ENCODE data around the gene CCDC88B. TPM values are rescaled to one million over a fixed set of nuclear protein-coding genes. Genes with fewer than 3 reads are reported as not detected.

Gene CCDC88B
- total RNA-seq, 2 experiments from 2014 or later = 152 to 164 TPM

DNA sequence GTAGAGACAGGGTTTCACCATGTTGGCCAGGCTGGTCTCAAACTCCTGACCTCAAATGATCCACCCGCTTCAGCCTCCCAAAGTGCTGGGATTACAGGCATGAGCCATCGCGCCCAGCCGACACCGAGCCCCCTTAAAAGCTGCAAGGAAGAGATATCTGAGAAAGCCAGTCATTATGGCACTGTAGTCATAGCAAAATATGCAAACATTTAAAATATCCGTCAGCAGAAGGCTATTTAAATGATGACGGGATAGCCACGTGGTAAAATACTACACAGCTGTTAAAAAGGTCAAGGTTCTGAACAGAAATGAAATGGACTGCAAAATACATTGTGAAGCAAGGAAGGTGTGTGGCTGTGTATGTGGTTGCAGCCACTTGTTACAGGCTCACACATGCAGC, 6.4 kb upstream of the CCDC88B start:
- H3K9me3 Mint-ChIP-seq (ENCODE audit: low read depth) = no peaks in the 10 kb centered on the region
- ATAC-seq = no peak
- H3K4me1 Mint-ChIP-seq = peaks cover 61% of the 10 kb centered on the region
- no peak overlapping the region for H3K27ac Mint-ChIP-seq
- no peak for DNase-seq
- no peaks in the 10 kb centered on the region for H3K27me3 Mint-ChIP-seq
- H3K36me3 Mint-ChIP-seq = peaks cover 21% of the 10 kb centered on the region
- H3K4me3 Mint-ChIP-seq = no peak overlapping the region
- CTCF ChIA-PET = interaction anchor here (2.4 to 7.7 kb wide), 5 partner anchors 8 to 30 kb away, joined by 18 to 140 read pairs (median 51); partner anchors contain the start of genes CATSPERZ, CCDC88B, ESRRA and PRDX5

DNA sequence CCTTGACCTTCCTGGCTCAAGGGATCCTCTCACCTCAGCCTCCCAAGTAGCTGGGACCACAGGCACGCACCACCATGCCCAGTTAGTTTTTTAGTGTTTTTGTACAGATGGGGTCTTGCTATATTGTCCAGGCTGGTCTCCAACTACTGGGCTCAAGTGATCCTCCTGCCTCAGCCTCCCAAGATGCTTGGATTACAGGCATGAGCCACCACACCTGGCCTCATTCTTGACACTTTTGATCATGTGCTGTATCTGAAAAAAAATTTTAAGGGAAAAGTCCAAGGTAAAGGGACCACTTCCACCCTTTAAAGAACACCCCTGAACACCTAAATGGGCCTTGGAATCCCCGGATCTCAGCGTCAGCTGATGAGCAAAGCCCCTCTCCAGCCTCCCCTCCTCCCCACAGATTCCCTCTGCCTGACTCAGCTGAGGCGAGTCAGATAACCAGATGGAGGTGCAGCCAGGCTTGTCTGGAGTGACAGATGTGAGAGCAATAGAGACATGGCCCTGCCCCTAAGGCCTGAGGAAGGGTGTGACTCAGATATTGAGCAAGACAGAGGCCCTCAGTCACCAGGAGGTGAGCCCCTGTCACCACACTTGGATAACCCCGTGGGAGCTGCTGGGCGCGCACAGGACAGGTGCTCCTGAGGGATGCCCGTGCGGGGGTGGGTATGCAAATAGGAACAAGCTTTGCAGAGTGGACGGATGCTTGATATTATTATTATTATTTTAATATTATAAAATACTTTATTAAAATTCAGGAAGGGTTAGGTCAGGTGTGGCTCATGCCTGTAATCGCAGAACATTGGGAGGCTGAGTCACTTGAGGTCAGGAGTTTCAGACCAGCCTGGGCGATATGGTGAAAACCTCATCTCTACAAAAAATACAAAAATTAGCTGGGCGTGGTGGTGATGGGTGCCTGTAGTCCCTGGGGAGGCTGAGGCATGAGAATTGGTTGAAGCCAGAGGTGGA, 5.0 kb upstream of the CCDC88B start:
- CTCF ChIA-PET = interaction anchor here (7.7 kb wide), 1 partner anchor 18 kb away, joined by 140 read pairs; the partner anchor contains the start of genes PRDX5 and TRMT112
- DNase-seq = peak; percentile 73

DNA sequence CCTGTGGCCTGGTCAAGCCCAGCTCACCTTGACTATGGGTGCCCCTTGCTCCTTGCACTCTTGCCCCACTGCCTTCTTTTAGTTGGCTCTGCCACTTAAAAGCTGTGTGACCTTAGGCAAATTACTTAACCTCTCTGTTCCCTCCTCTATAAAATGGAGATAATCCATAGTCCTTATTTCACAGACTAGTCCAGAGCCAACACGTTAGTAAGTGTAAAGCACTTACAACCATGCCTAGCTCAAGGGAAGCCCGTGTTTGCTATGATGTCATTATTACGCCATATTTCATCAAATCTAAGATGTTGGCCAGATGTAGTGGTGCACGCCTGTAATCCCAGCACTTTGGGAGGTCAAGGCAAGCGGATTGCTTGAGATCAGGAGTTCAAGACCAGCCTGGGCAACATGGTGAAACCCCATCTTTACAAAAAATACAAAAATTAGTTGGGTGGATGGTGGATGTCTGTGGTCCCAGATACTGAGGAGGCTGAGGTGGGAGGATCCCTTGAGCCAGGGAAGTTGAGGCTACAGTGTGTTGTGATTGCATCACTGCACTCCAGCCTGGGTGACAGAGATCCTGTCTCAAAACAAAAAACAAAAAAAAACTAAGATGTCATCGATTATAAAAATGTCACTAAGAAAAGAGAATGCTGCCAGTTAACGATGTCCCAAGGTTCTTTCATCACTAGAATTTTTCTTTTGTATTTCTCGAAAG, 2.3 kb upstream of the CCDC88B start:
- H3K27me3 Mint-ChIP-seq = no peaks in the 10 kb centered on the region
- no peaks in the 10 kb centered on the region for H3K9me3 Mint-ChIP-seq (ENCODE audit: low read depth)
- no peak overlapping the region for H3K4me3 Mint-ChIP-seq
- ATAC-seq (no peak), DNase-seq (no peak)
- H3K36me3 Mint-ChIP-seq = peaks cover 29% of the 10 kb centered on the region
- H3K27ac Mint-ChIP-seq = no peak overlapping the region
- peaks cover 62% of the 10 kb centered on the region for H3K4me1 Mint-ChIP-seq
- CTCF ChIA-PET = interaction anchor here (1.2 to 1.4 kb wide), 2 partner anchors 20 to 33 kb away, joined by 4 to 6 read pairs; partner anchors contain the start of genes PRDX5 and TRMT112

More for the DNA sequence above, 5.0 kb upstream of the CCDC88B start:
- no peak overlapping the region for H3K4me3 Mint-ChIP-seq
- peaks cover 72% of the 10 kb centered on the region for H3K4me1 Mint-ChIP-seq
- H3K36me3 Mint-ChIP-seq = peaks cover 21% of the 10 kb centered on the region
- H3K9me3 Mint-ChIP-seq (ENCODE audit: low read depth) = no peaks in the 10 kb centered on the region
- H3K27me3 Mint-ChIP-seq = no peaks in the 10 kb centered on the region
- no peak for ATAC-seq
- H3K27ac Mint-ChIP-seq = peak overlapping the region; percentile 78

DNA sequence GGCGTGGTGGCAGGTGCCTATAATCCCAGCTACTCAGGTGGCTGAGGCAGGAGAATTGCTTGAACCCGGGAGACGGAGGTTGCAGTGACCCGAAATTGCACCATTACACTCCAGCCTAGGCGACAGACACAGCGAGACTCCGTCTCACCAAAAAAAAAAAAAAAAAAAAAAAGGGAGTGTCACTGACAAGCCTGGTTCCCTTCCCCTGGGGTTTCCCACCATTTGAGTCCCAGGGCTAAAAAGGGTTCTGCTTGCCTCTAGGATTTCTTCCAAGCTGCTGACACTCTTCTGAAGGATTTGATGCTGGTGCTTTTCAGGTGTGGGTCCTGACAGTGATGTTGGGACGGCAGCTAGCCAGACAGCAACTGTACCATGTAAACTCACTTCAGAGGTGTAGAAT, 1.3 kb upstream of the CCDC88B start:
- ATAC-seq (no peak), DNase-seq (no peak)
- Mint-ChIP-seq H3K4me1 (peaks cover 57% of the 10 kb centered on the region), H3K27ac (peak overlapping the region; percentile 87), H3K9me3 (ENCODE audit: low read depth) (no peaks in the 10 kb centered on the region), H3K4me3 (peak overlapping the region; percentile 78), H3K36me3 (peaks cover 27% of the 10 kb centered on the region), H3K27me3 (no peaks in the 10 kb centered on the region)
- CTCF ChIA-PET = interaction anchor here (1.2 to 2.9 kb wide), 4 partner anchors 16 to 37 kb away, joined by 4 to 19 read pairs (median 7); partner anchors contain the start of genes PRDX5 and TRMT112

DNA sequence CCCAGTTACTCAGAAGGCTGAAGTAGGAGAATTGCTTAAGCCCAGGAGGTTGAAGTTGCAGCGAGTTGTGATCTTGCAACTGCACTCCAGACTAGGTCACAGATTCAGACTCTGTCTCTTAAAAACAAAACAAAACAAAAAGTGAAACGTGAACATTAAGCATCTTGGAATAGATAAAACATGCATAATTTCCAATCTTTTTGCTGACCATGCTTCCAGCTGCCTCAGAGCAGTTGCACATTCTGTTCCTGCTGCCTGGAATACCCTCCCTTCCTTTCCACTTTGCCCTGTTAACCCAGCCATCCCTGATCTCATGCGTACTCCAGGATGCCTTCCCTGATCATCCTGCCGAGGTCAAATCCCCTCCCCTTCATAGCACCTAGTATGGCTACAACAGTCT, 718 bp upstream of the CCDC88B start:
- DNase-seq = no peak
- H3K36me3 Mint-ChIP-seq = peaks cover 26% of the 10 kb centered on the region
- H3K4me3 Mint-ChIP-seq = peak overlapping the region; percentile 78
- no peak for ATAC-seq
- peak overlapping the region; percentile 87 for H3K27ac Mint-ChIP-seq
- H3K4me1 Mint-ChIP-seq = peaks cover 56% of the 10 kb centered on the region
- no peaks in the 10 kb centered on the region for H3K9me3 Mint-ChIP-seq (ENCODE audit: low read depth)
- CTCF ChIA-PET = interaction anchor here (1.1 to 5.1 kb wide), 5 partner anchors 7 to 38 kb away, joined by 3 to 51 read pairs (median 9); partner anchors contain the start of genes PRDX5 and TRMT112
- H3K27me3 Mint-ChIP-seq = no peaks in the 10 kb centered on the region

DNA sequence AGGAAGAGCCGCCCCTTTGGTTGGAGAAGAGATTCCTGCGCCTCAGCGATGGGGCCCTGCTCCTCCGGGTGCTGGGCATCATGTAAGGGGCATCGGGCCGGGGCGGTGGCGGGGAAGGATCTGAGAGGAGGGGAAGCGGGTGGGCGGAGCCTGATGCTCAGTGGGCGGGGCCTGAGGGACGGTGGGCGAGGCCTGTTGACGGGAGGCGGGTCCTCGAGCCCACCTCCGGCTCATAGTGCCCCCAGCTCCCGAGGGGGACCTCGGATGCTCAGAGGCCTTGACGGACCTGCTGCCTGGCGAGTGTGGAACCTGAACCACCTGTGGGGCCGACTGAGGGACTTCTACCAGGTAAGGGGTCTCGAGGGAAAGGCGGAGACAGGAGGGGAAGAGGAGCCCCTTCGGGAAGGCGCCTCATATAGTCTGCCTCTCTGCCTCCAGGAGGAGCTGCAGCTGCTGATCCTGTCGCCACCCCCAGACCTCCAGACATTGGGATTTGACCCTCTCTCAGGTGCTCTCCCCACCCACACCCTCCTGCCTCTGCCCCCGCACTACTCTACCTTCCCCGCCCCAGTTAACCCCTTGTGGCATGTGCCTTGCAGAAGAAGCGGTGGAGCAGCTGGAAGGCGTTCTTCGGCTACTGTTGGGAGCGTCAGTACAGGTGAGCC, 799 bp downstream of the CCDC88B start:
- CTCF ChIA-PET = interaction anchor here (0.7 to 5.1 kb wide), 9 partner anchors 8 to 312 kb away, joined by 3 to 51 read pairs (median 9); partner anchors contain the start of genes PRDX5 and TRMT112
- ATAC-seq = peak; percentile 58
- H3K27me3 Mint-ChIP-seq = no peaks in the 10 kb centered on the region
- H3K4me1 Mint-ChIP-seq = peaks cover 49% of the 10 kb centered on the region
- H3K36me3 Mint-ChIP-seq = peaks cover 25% of the 10 kb centered on the region
- H3K4me3 Mint-ChIP-seq = peak overlapping the region; percentile 78
- H3K27ac Mint-ChIP-seq = peak overlapping the region; percentile 87
- DNase-seq = peak; percentile 90
- H3K9me3 Mint-ChIP-seq (ENCODE audit: low read depth) = no peaks in the 10 kb centered on the region

DNA sequence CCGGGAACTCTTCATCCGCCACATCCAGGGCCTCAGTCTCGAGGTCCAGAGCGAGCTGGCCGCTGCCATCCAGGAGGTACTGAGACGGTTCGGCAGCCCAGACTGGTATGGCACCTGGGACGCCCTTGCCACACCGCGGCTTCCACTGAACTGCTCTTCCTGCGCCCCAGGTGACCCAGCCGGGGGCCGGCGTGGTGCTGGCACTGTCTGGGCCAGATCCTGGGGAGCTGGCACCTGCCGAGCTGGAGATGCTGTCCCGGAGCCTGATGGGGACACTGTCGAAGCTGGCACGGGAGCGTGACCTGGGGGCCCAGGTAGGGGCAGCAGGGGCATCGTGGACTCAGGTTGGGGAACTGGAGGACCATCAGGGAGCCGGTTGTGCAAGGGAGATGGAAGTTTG, 1.4 kb downstream of the CCDC88B start:
- CTCF ChIA-PET = interaction anchor here (0.9 to 5.1 kb wide), 9 partner anchors 9 to 311 kb away, joined by 3 to 51 read pairs (median 9); partner anchors contain the start of genes PRDX5 and TRMT112
- no peaks in the 10 kb centered on the region for H3K27me3 Mint-ChIP-seq
- peaks cover 51% of the 10 kb centered on the region for H3K4me1 Mint-ChIP-seq

DNA sequence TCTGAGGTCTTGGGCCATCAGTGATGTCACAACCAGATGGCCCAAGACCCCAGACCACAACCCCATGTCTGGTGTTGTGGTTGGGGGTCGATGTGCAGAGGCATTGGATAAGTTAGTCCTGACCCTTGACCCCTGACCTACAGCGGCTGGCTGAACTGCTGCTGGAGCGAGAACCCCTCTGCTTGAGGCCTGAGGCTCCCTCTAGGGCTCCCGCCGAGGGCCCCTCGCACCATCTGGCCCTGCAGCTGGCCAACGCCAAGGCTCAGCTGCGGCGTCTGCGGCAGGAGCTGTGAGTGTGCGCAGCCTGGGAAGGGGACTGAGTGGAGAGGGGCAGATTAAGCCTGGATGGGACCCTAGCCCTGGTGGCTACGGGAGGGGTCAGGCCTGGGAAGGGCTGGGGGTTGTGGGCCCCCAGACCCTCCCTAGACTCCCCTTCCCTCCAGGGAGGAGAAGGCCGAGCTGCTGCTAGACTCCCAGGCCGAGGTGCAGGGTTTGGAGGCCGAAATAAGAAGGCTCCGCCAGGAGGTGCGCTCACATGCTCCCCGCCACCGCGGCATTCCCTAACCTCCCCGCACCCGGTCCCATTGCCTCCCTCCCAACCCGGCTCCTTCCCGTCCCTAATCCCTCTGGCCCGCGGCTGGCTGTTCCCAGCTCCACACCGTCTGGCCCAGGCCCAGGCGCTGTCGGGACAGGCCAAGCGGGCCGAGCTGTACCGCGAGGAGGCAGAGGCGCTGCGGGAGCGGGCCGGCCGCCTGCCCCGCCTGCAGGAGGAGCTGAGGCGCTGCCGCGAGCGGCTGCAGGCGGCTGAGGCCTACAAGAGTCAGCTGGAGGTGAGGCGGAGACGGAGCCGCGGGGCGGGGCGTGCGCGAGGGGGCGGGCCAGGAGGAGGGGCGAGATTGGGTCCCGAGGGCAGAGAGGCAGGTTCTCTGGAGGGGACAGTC, 2.1 kb downstream of the CCDC88B start:
- peak; percentile 95 for DNase-seq
- Mint-ChIP-seq H3K9me3 (ENCODE audit: low read depth) (no peaks in the 10 kb centered on the region), H3K4me3 (peak overlapping the region; percentile 30), H3K36me3 (peaks cover 25% of the 10 kb centered on the region), H3K27ac (no peak overlapping the region), H3K4me1 (peaks cover 50% of the 10 kb centered on the region), H3K27me3 (no peaks in the 10 kb centered on the region)
- CTCF ChIA-PET = interaction anchor here (0.7 to 5.1 kb wide), 16 partner anchors 10 to 310 kb away, joined by 3 to 51 read pairs (median 6); partner anchors contain the start of genes CATSPERZ, PRDX5 and TRMT112
- ATAC-seq = peak; percentile 78

More for the DNA sequence above, 1.4 kb downstream of the CCDC88B start:
- DNase-seq (no peak), ATAC-seq (no peak)
- H3K9me3 Mint-ChIP-seq (ENCODE audit: low read depth) = no peaks in the 10 kb centered on the region
- peak overlapping the region; percentile 54 for H3K27ac Mint-ChIP-seq
- peak overlapping the region; percentile 78 for H3K4me3 Mint-ChIP-seq
- H3K36me3 Mint-ChIP-seq = peaks cover 25% of the 10 kb centered on the region

DNA sequence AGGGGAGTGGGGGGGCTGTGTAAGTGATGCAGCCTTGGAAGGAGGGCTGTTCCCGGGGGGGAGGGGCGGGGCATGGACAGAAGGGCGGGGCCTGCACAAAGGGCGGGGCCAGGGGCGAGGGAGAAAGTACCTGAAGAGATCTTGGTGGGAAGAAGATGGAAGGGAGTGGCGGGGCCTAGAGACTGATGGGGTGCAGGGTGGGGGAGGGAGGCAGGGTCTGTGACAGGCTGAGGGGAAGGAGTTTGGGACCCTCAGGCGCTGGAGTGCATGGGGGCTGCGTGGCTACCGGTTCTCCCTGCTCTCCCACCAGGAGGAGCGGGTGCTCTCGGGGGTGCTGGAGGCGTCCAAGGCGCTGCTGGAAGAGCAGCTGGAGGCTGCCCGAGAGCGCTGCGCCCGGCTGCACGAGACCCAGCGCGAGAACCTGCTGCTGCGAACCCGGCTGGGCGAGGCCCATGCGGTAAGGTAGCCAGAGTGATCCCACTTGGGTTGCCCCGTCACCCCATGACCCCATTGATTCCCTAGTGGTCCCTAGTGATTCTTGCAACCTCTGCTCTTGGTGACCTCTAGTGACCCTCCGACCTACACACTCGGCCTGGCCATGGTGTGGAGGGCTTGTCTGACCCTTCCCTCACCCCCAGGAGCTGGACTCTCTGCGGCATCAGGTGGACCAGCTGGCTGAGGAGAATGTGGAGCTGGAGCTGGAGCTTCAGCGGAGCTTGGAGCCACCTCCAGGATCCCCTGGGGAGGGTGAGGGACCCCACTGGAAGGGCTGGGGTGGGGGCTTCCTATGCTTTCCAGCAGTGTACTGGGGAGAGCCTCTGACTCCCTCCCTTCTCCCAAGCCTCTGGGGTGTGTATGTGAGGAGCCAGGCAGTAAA, 3.1 kb downstream of the CCDC88B start:
- peak overlapping the region; percentile 30 for H3K4me3 Mint-ChIP-seq
- no peak overlapping the region for H3K27ac Mint-ChIP-seq
- ATAC-seq (no peak), DNase-seq (no peak)
- no peaks in the 10 kb centered on the region for H3K27me3 Mint-ChIP-seq
- CTCF ChIA-PET = interaction anchor here (0.9 to 5.1 kb wide), 13 partner anchors 10 to 308 kb away, joined by 3 to 51 read pairs (median 6); partner anchors contain the start of genes PRDX5 and TRMT112
- peaks cover 18% of the 10 kb centered on the region for H3K36me3 Mint-ChIP-seq
- H3K4me1 Mint-ChIP-seq = peaks cover 42% of the 10 kb centered on the region
- H3K9me3 Mint-ChIP-seq (ENCODE audit: low read depth) = no peaks in the 10 kb centered on the region

DNA sequence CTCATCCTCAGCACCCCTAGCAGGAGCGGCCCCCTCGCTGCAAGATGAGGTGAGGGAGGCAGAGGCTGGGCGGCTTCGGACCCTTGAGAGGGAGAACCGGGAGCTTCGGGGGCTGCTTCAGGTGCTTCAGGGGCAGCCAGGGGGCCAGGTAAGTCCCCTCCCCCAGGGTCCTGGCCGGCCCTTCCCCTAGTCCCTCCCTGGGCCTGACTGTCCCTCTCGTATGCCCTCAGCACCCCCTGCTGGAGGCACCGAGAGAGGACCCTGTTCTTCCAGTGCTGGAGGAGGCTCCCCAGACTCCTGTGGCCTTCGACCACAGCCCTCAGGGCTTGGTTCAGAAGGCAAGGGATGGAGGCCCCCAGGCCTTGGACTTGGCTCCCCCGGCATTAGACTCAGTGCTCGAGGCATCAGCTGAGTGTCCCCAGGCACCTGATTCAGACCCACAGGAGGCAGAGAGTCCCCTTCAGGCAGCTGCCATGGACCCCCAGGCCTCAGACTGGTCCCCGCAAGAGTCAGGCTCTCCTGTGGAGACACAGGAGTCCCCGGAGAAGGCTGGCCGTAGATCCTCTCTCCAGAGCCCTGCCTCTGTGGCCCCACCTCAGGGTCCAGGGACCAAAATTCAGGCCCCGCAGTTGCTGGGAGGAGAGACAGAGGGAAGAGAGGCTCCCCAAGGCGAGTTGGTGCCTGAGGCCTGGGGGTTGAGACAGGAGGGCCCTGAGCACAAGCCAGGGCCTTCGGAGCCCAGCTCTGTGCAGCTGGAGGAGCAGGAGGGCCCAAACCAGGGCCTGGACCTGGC, 4.0 kb downstream of the CCDC88B start:
- CTCF ChIA-PET = interaction anchor here (0.9 to 5.1 kb wide), 4 partner anchors 9 to 73 kb away, joined by 3 to 51 read pairs (median 6); no protein-coding TSS in a partner anchor
- no peak overlapping the region for H3K4me3 Mint-ChIP-seq
- ATAC-seq = no peak

More for the DNA sequence above, 4.0 kb downstream of the CCDC88B start:
- Mint-ChIP-seq H3K9me3 (ENCODE audit: low read depth) (no peaks in the 10 kb centered on the region), H3K27me3 (no peaks in the 10 kb centered on the region), H3K36me3 (peaks cover 16% of the 10 kb centered on the region), H3K4me1 (peaks cover 34% of the 10 kb centered on the region), H3K27ac (no peak overlapping the region)
- no peak for DNase-seq
